ENCODE data around the gene MAX.
"Not testable (repeated sequence)": the region's sequence is repeated elsewhere in the genome, so short reads cannot be mapped to it uniquely, and the experiment has no call there.

The MAX gene

DNA sequence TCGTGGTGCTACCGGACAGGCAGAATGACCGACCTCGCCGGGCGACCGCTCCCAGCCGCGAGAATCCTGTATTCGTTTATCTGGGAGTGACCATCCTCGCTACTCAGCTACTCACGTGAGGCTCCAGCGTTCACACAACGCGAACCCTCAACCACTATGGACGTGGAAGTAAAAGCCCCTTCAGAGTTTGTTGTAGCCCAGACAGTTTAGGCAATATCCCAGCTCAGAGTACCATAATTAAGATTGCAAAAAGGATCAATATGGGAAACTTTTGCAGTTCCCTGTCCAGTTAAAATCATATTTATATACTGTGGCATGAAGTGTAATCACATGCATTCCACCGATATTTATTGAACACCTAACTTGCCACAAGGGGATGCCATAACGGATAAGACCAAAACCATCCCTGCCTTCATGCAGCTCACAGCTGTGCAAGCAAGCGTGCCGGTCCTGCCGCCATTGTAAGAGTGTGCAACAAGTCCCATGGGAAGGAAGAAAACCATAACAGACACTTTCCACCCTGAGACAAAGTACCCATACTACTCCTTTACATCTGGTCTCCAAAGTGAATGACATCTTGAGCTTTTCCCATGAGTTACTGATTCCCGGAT is 938 bp upstream of the MAX start:
- DNase-seq = no peak

- peak in 1 of 14 donors; percentile 41 for DNase-seq
These were observed 481 bp downstream of the MAX start for GRCh38 chr14:65101631-65102440.

DNA sequence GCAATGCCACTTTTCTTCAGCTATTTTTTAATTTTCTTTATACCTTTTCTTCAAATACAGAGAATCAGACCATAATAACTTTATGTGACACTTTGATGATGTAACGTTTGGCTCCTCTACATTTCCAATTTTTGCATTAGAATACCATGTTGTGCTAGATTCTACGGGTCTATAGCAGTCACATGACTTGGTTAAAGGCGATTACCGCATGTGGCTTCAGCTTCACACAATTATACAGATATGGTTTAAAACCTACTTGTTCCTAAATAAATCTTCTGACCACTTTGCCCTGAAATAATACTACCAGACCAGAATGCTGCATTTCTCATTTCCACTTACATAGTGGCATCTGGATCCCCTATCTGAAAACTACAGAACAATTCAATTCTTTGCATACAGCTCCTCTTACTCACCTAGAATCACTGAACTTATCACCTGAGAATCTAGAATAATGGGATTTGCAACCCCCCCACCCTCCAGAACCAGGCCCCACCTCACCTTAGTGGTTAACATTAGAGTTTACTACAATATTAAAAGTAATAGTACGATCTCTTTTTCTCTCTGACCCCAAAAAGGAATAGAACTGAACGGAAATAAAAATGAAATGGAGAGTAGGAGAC is 1.3 kb downstream of the MAX start:
- DNase-seq = no peak

DNA sequence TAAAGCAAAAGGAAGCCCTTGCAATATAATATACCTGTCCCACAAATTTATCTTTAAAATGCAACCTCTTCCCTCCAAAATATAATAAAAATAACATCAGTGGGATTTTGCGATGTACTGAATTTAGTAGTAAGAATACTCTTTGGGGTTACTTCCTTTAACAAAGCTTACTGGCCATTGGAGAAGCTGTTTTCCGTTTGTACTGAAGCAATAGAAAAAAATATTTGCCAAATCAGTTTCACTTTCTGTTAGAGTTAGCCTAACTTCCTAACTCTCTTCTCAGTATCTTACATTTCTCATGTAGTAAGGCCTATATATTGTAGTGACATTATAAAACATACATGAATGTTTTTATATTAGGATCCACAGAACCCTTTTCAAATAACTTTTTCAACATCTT is 3.7 kb downstream of the MAX start:
- DNase-seq = no peak

DNA sequence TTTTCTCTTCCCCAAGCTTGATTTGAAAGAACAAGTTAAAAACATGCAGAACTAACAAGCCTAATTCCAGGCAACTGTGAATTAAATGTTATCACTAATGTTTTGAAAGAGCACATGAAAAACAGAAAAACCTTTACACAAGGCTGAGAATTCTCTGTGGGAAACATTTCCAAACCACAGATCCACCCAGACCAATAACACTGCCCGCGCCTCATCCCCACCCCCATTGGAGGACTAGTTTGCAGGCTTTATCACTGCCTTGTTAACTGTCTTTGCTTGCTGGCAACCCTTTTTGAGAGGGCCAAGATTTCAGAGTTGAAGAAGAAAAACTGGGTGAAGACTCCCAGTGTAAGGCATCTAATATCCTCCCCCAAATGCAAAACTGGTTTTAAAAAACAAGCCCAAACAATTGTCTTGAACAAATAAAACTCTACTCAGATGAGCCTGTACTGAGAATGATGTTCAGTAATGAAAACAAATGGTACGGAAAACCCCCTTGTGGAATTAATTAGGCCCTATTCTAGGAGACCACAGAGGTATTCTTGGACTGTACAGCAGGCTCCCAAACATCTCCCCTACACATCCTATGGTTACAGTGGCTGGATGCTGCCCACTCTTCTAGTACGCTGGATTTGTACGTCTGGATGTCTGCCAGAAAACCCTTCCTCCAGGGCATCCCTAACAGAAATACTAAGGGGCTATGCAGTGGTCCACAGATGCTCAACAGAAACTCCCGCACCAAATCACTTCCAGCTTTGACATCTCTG is 5.8 kb downstream of the MAX start:
- DNase-seq = no peak

DNA sequence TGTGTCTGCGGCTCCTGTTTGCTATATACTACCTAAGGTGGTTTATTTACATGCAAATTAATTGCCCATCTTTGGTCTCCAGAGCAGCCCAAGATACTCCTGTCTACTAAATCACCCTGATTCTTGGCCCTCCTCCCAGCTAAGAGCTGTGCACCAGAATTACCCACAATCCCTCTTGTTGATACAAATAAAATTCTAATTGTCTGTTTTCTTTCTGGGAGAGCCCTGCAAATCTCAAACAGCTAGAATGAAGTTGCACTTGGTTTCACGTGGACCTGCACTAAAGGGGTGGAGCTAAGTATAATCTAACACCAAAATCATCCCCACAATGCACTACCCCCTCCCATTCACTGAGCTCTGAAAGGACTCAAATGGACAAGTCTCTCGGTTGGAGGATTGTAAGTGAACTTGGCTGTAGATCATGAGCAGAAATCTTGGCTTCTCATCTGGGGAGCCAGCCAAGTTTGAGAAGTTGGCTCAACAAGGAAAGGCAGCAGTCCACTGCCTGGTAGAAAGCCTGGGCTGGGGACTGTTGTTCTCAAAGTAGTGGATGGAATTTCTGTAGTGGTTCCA is 6.6 kb downstream of the MAX start:
- peak in 10 of 14 donors; percentile 14 to 71 (median 48) for DNase-seq

GRCh38 chr14:65092349-65092748 is 10.0 kb downstream of the MAX start:
- no peak for DNase-seq

GRCh38 chr14:65087835-65088234 is 14.5 kb downstream of the MAX start:
- not testable (repeated sequence) for DNase-seq

- not testable (repeated sequence) for DNase-seq
These were observed 15.6 kb downstream of the MAX start for GRCh38 chr14:65086686-65087085.

GRCh38 chr14:65084554-65085505 is 17.5 kb downstream of the MAX start:
- DNase-seq = no peak

- peak in 1 of 14 donors; percentile 23 for DNase-seq
These were observed 19.4 kb downstream of the MAX start for GRCh38 chr14:65082930-65083329.

DNA sequence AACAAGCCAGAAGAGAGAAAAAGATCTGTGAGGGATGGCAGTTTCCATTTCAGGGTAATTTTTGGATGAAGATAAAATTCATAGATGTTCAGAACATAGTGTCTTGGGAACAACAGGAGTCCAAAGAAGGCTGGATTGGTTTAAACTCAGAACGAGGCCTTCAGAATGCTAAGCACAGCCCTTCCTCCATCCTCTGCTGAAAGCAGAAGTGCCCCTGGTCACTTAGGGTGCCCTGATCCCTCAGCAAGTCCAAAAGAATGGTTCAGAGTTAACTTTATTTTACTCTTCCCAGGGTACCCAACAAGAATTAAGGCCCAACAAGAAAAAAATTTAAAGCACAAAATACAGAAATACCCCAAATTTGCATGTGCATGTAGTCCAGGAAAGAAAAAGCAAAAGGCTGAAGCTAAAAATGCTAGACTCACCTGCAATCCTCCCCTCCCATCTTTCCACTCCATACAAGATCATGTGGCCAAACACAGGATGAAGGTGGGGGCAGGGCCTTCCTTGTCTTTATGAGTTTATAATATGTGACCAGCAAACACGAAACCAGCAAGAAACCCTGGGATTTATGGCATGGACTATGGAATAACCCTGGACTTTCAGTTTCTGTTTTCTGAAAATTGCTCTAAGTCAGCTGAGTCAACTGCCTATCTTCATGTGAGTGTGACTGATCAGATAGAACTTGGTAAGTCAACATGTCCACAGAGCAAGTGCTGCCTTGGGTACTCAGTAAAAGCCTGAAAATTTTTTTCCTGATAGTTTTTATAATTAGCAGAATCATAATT is 21.2 kb downstream of the MAX start:
- no peak for DNase-seq

DNA sequence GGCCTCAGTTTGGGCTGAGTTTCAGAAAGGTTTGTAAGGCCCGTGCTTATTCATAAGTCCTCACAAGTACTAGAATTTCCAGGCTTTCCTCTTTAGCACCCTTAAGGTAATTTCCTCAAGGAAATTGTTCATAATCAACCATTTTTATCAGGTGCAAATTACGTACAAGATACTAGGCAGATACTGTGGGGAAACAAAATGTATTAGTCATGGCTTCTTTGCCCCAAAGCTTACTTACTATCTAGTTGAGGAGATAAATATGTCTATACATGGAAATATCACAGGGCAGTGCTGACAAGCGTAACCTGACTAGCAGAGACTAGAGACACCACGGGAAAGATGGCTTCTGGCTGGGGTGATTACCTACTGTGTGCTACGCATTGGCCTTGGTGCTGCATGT is 22.5 kb downstream of the MAX start:
- no peak for DNase-seq

DNA sequence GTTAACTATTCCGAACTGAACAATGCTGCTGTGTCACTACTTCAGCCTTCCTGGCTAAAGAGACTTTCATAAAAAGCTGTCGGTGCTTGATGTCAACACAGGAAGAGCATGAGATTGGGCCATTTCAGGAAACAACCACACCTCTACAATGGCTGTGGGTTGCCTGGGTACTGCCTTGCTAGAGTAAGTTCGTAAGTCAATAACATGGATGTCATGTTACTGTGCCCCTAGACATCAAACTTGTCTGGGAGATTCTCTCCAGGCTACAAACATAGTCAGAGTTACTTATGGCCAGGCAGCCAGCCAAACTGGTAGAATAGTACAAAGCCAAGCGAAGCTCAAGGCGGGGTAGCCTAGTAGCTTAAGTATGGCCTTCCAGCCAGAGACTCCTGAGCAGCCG is 23.1 kb downstream of the MAX start:
- no peak for DNase-seq

- no peak for DNase-seq
These were observed 25.0 kb downstream of the MAX start for GRCh38 chr14:65077318-65077717.

DNA sequence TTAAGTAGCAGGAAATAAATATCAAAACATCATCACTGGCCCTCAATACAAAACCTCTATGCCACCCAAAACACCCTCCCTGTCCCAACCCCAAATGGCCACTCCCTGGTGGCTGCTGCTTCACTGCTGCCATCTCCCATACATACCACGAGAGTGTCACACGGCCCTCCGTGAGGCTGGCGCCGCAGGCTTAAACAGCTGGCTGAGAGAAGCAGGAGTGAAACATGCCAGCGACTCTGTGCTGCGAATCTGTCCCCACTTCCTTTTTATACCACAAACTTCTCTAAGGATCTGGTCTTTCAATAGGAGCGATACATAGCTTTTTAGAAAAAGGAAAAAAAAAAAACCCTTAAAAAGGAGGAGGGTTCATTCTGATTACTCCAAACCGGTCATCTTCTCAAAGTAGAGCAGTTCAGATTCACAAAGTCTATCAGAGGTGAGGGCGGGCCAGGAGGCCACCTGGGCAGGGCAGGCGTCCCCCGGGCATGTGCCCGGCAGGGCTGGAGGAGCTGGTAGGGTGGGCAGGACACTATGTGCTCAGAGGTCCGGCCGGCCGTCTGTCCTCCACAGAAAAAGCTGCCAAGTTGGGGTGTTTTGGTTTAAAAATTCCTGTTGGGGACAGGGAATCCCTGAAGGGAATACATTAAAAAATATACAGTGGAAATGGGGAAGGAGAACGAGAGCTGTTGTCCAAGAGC is 26.5 kb downstream of the MAX start:
- DNase-seq = peak in 1 of 14 donors; percentile 13

DNA sequence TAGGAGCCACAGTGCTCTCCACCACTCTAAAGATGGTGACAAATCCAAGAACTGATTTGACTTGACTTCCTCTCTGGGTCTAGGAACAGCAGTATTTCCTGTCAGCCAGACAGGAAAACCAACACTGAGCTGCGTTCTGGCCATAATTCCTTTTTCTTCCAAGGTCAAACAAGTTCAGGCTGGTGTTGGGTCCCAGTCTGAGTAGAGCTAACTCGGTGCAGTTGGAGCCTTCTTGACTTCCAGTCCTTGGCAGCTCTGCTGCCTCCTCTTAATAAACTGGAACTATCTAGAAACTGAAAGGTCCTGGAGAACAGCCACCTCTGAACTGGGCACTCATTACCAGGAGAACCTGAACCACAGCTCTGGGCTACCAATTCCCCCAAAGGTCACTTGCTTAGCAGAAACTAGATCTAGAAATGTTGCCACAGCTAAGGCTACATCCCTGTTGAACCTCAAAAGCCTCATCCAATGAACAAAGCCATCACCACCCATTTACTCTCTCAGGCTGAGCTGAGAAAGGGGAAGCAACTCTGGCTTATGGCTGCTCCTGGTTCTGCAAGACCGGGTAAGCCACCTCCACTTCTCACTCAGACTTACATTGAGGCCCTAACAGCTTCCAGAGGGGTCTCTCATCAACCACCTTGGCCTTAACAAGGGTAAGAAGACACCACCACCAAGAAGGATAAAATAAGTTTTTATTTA is 27.7 kb downstream of the MAX start:
- peak in 1 of 14 donors; percentile 15 for DNase-seq

DNA sequence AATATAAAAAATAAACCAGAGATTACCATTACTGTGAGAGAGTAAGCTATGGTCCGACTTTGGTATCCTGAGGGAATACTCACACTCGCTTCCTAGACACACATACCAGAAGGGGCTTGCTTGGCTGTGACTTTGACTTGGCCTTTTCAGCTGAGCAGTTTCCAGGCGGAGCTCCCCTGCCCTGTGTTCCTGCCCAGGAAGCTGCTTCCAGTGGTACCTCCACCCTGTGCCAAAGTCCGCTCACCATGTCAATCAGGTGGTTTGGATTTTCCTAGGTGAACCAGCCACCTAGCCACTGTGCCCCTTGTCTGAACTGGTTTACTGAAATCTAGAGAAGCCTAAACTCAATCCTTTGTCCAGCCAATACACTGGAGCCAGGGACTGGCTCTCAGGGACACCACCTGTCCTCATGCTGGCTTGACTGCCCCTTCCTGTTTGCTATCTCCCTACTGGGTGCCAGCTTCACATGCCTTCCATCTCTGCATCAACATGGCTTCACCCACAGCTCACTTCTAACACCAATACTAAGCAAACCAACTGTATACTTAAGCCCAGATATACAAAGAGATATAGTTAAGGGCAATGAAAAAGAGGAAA is 28.6 kb downstream of the MAX start:
- peak in 1 of 14 donors; percentile 60 for DNase-seq

DNA sequence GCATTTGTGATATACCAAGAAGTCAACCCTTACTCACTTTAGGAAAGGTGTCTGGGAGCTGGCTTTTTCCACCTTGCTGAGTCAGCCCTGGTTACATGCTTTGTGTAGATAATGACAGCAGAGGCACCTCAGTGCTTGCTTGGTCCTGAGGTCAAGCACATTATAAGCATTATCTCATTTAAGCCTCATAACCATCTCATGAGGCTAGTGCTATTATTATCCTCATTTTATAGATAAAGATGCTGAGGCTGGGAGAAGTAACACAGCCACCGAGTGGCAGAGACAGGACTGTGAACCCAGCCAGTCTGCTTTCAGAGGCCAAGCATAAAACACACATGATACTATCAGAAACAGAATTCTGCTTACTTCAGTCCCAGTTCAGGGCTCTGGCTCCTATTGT is 29.4 kb downstream of the MAX start:
- no peak for DNase-seq
